ENCODE results near the gene HOXC10.

DNA sequence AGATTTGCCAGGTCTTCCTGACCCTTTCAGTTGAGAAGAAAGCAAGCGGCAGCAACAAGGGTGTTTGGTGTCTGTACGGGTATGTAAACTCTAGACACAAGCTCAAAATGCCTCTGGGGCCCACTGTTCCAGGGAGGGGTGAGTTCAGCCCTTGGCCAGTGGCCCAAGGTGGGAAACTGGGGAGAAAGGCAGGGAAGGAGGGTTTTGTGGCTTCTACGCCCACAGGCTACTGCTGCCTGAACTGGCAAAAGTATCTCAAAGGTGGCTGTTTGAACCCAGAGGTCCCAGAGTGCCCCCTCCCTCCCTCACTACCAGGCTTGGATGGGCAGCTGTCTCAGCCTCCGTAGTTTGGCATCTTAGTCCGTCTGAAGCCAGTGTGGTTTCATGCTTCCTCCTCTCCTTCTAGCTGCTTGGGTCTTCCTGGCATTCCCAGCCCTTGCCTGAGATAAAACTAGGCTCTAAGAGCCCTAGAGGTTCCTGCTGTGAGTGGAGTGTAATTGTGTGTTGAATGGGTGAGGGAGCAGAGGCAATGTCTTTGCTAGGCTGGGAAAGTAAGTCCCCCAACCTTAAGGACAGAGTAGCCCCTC lies 53.4 kb downstream of the HOXC10 start:
- no peak for TF ChIP-seq EZH2 (IDR thresholded peaks at IDR 0.05; ENCODE audit: low read length)
- TF ChIP-seq, protein P1, sequence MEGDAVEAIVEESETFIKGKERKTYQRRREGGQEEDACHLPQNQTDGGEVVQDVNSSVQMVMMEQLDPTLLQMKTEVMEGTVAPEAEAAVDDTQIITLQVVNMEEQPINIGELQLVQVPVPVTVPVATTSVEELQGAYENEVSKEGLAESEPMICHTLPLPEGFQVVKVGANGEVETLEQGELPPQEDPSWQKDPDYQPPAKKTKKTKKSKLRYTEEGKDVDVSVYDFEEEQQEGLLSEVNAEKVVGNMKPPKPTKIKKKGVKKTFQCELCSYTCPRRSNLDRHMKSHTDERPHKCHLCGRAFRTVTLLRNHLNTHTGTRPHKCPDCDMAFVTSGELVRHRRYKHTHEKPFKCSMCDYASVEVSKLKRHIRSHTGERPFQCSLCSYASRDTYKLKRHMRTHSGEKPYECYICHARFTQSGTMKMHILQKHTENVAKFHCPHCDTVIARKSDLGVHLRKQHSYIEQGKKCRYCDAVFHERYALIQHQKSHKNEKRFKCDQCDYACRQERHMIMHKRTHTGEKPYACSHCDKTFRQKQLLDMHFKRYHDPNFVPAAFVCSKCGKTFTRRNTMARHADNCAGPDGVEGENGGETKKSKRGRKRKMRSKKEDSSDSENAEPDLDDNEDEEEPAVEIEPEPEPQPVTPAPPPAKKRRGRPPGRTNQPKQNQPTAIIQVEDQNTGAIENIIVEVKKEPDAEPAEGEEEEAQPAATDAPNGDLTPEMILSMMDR (optimal IDR thresholded peaks at IDR 0.05 in 1 of 3, IDR thresholded peaks at IDR 0.05 in 1 of 3, conservative IDR thresholded peaks at IDR 0.05 in 1 of 3; ENCODE audit: extremely low read depth in 1 of 3, insufficient read depth in 2 of 3, low read length in 3 of 3) = no peak

Measured in keratinocyte (primary cell).